K562 (cell line): ENCODE results near the gene PSMB7. TPM values are rescaled to one million over a fixed set of nuclear protein-coding genes. Genes with fewer than 3 reads are reported as not detected.

Experiments used
- ARID1B ChIP-seq: fragments of 450-650 bp; IDR thresholded peaks from 2 replicates; pipeline ENCODE4 v1.6.1; 2016; ENCODE audit warnings: antibody characterized with exemption, mild to moderate bottlenecking, inconsistent platforms
- ATF7 ChIP-seq: fragments of 450-650 bp; IDR thresholded peaks from 2 replicates; pipeline ENCODE4 v1.7.1; 2014; ENCODE audit warnings: mild to moderate bottlenecking, moderate library complexity
- CCAR2 ChIP-seq: fragments of 200-400 bp; formaldehyde crosslinking; IDR thresholded peaks from 2 replicates; pipeline ENCODE4 v1.6.1; 2017; ENCODE audit warnings: mild to moderate bottlenecking, low read depth, low read length
- CEBPZ ChIP-seq: fragments of 150-350 bp; IDR thresholded peaks from 2 replicates; pipeline ENCODE4 v1.6.1; 2014; ENCODE audit warnings: low read depth, mild to moderate bottlenecking, low read length, borderline replicate concordance
- FUS ChIP-seq: fragments of 200-400 bp; formaldehyde crosslinking; optimal IDR thresholded peaks from 2 replicates; pipeline ENCODE3; 2017; ENCODE audit warnings: low read depth, low read length
- GATAD2B ChIP-seq: fragments of 450-650 bp; IDR thresholded peaks from 2 replicates; pipeline ENCODE4 v1.6.1; 2017; ENCODE audit warnings: mild to moderate bottlenecking, borderline replicate concordance
- GTF2B ChIP-seq: IDR thresholded peaks from 2 replicates; pipeline ENCODE4 v1.6.1; 2011; ENCODE audit not compliant: insufficient read length; ENCODE audit errors: extremely low read depth
- KAT8 ChIP-seq: fragments of 450-650 bp; IDR thresholded peaks from 2 replicates; pipeline ENCODE4 v1.6.1; 2016; ENCODE audit warnings: low read depth, mild to moderate bottlenecking
- NCOA1 ChIP-seq: fragments of 450-650 bp; IDR thresholded peaks from 2 replicates; pipeline ENCODE4 v1.6.1; 2016; ENCODE audit warnings: low read depth
- SAP30 ChIP-seq: fragments of 200-600 bp; sonication (generic); IDR thresholded peaks from 2 replicates; pipeline ENCODE4 v1.6.1; 2012; ENCODE audit warnings: borderline replicate concordance, low read depth, mild to moderate bottlenecking, moderate library complexity, low read length, control low read depth, inconsistent platforms; ENCODE audit not compliant: insufficient read depth, poor library complexity, severe bottlenecking
- SMC3 ChIP-seq: conservative IDR thresholded peaks from 2 replicates; pipeline ENCODE4 v1.6.1; 2011; ENCODE audit warnings: low read depth, low read length, improper control_type of control experiment; ENCODE audit not compliant: insufficient read depth
- TAL1 ChIP-seq: fragments of 450-650 bp; IDR thresholded peaks from 2 replicates; pipeline ENCODE4 v1.6.1; 2016; ENCODE audit warnings: mild to moderate bottlenecking
- ZBTB12 ChIP-seq: fragments of 250-450 bp; sonication (Bioruptor Pico); IDR thresholded peaks from 2 replicates; pipeline ENCODE4 v1.4.0; 2020
- ZBTB49 ChIP-seq: sonication (generic); formaldehyde crosslinking; IDR thresholded peaks from 2 replicates; pipeline ENCODE4 v1.8.0; 2022; ENCODE audit warnings: missing genetic modification reagents, mild to moderate bottlenecking, borderline replicate concordance
- polyA plus RNA-seq, 8 experiments: library from polyadenylated mRNA; depleted of rRNA in 4 of 8; stranded (reverse) in 5 of 8; unstranded in 3 of 8; fragments of >200 nt; fragmentation: Nextera tagmentation in 2 of 8; fragmentation: Illumina TruSeq in 1 of 8; extraction: Ambion mirVana in 2 of 8; extraction: Trizol in 1 of 8; gene quantifications; 2 replicates each; pipeline versions ENCODE4 v1.2.1 to v1.2.3, GENCODE V29; 2011 to 2014; ENCODE audit warnings: inconsistent platforms in 1 of 8, missing spikeins in 1 of 8
- total RNA-seq, 7 experiments: library from RNA; depleted of rRNA in 6 of 7; stranded (reverse); fragments of >200 nt in 6 of 7; fragmentation: Illumina TruSeq in 2 of 7; extraction: Trizol in 2 of 7; gene quantifications; 2 replicates each; pipeline versions ENCODE4 v1.2.1 to v1.2.3, GENCODE V29; 2011 to 2021; ENCODE audit warnings: low replicate concordance in 1 of 7

The PSMB7 gene
- total and polyA plus RNA-seq, 9 of the 15 experiments (the other 6 are each of a cell fraction or from before 2014, with no cell fraction given) = 321 to 978 (median 407) TPM

GRCh38 chr9:124322618-124323432 lies 92.4 kb downstream of the PSMB7 start (continued):
- TF ChIP-seq NCOA1 = 0 out of 2 replicates have a peak, but pooled peaks have one; percentile 24
- TF ChIP-seq ATF7 = 0 out of 2 replicates have a peak, but pooled peaks have one; percentile 21
- no peak for TF ChIP-seq SAP30
- no peak for TF ChIP-seq FUS
- no peak for TF ChIP-seq GATAD2B
- peak; percentile 61 for TF ChIP-seq TAL1
- peak; percentile 79 for TF ChIP-seq ARID1B
- no peak for TF ChIP-seq ZBTB12 (CRISPR knock-in tag)
- no peak for TF ChIP-seq SMC3
- no peak for TF ChIP-seq GTF2B
- TF ChIP-seq CEBPZ = no peak
- no peak for TF ChIP-seq CCAR2
- TF ChIP-seq KAT8 = no peak
- TF ChIP-seq ZBTB49 (CRISPR knock-in tag) = no peak
